ENCODE results near the gene ANKRD40.
"Not testable (repeated sequence)": the region's sequence is repeated elsewhere in the genome, so short reads cannot be mapped to it uniquely, and the experiment has no call there.

Gene ANKRD40

GRCh38 chr17:50710650-50711049 is 2.9 kb upstream of the ANKRD40 start:
- no peak for DNase-seq (ENCODE audit: low read depth)

- no peak for DNase-seq (ENCODE audit: low read depth)
Measured at GRCh38 chr17:50710025-50710424, 2.3 kb upstream of the ANKRD40 start.

GRCh38 chr17:50709053-50709452 is 1.3 kb upstream of the ANKRD40 start:
- not testable (repeated sequence) for DNase-seq (ENCODE audit: low read depth)

GRCh38 chr17:50708050-50709000 is 611 bp upstream of the ANKRD40 start:
- no peak for DNase-seq (ENCODE audit: low read depth)

- DNase-seq (ENCODE audit: low read depth): no peak
Measured at GRCh38 chr17:50703162-50703561, 4.6 kb downstream of the ANKRD40 start.

- no peak for DNase-seq (ENCODE audit: low read depth)
Measured at GRCh38 chr17:50699410-50699809, 8.3 kb downstream of the ANKRD40 start.

GRCh38 chr17:50697663-50698272 is 9.9 kb downstream of the ANKRD40 start:
- DNase-seq (ENCODE audit: low read depth): no peak

- no peak for DNase-seq (ENCODE audit: low read depth)
Measured at GRCh38 chr17:50697062-50697461, 10.7 kb downstream of the ANKRD40 start.

GRCh38 chr17:50696365-50696879 is 11.3 kb downstream of the ANKRD40 start:
- no peak for DNase-seq (ENCODE audit: low read depth)

GRCh38 chr17:50693036-50693682 is 14.6 kb downstream of the ANKRD40 start:
- DNase-seq (ENCODE audit: low read depth): no peak

GRCh38 chr17:50692448-50693035 is 15.2 kb downstream of the ANKRD40 start:
- no peak for DNase-seq (ENCODE audit: low read depth)

- no peak for DNase-seq (ENCODE audit: low read depth)
Measured at GRCh38 chr17:50691550-50692447, 15.9 kb downstream of the ANKRD40 start.

GRCh38 chr17:50690887-50691549 is 16.7 kb downstream of the ANKRD40 start:
- DNase-seq (ENCODE audit: low read depth): no peak

GRCh38 chr17:50689956-50690886 is 17.5 kb downstream of the ANKRD40 start:
- DNase-seq (ENCODE audit: low read depth): no peak

- DNase-seq (ENCODE audit: low read depth): no peak
Measured at GRCh38 chr17:50689251-50689650, 18.5 kb downstream of the ANKRD40 start.

- DNase-seq (ENCODE audit: low read depth): no peak
Measured at GRCh38 chr17:50688245-50688644, 19.5 kb downstream of the ANKRD40 start.

GRCh38 chr17:50687200-50688066 is 20.3 kb downstream of the ANKRD40 start:
- no peak for DNase-seq (ENCODE audit: low read depth)

- DNase-seq (ENCODE audit: low read depth): no peak
Measured at GRCh38 chr17:50686494-50687199, 21.1 kb downstream of the ANKRD40 start.
